ENCODE data around the gene HS3ST6.

GRCh38 chr16:1963806-1964505, 45.7 kb upstream of the HS3ST6 start:
- TF ChIP-seq, protein P1, sequence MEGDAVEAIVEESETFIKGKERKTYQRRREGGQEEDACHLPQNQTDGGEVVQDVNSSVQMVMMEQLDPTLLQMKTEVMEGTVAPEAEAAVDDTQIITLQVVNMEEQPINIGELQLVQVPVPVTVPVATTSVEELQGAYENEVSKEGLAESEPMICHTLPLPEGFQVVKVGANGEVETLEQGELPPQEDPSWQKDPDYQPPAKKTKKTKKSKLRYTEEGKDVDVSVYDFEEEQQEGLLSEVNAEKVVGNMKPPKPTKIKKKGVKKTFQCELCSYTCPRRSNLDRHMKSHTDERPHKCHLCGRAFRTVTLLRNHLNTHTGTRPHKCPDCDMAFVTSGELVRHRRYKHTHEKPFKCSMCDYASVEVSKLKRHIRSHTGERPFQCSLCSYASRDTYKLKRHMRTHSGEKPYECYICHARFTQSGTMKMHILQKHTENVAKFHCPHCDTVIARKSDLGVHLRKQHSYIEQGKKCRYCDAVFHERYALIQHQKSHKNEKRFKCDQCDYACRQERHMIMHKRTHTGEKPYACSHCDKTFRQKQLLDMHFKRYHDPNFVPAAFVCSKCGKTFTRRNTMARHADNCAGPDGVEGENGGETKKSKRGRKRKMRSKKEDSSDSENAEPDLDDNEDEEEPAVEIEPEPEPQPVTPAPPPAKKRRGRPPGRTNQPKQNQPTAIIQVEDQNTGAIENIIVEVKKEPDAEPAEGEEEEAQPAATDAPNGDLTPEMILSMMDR (IDR thresholded peaks at IDR 0.05; ENCODE audit: insufficient read depth, low read length) = no peak
- TF ChIP-seq GABPA (IDR thresholded peaks at IDR 0.05; ENCODE audit: low read depth) = no peak

Data from HL-60 (cell line).